ENCODE data around the gene GNG2. TPM values are rescaled to one million over a fixed set of nuclear protein-coding genes. Genes with fewer than 3 reads are reported as not detected.

GNG2 gene
- 135 TPM for total RNA-seq
- long read RNA-seq, transcript GNG2-213 (4 exons, 2,125 nt) = major isoform, 13 of 42 reads
- long read RNA-seq, partial matches to known transcripts = 1 of 42 reads
- long read RNA-seq, other reads (novel, unspliced or antisense) = 27 of 42 reads

- peak; percentile 92 for DNase-seq (ENCODE audit: low spot score)
Measured at GRCh38 chr14:51860164-51860824, at the start of gene GNG2. GNG2 (plus strand) TSS chr14:51860612; CDS start chr14:51950679, 90,067 bp downstream.

GRCh38 chr14:51811706-51812105, 48.7 kb upstream of the GNG2 start:
- DNase-seq (ENCODE audit: low spot score) = no peak

DNA sequence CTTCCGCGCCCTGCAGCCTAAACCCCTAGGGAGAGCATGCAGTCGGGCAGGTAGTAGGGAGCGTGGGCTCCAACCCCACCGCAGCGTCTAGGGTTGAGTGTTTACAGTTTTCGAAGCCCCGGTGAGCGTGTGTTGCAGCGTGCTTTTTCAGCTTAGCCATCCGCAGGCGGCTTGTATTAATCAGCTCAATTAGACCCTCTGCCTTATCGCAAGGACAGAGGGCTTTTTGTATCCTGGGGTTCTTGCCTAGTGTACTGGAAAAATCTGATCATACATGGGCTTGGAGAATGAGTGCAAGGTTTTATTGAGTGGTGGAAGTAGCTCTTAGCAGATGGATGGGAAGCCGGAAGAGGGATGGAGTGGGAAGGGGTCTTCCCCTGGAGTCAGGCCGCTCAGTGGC, 44.4 kb upstream of the GNG2 start:
- no peak for DNase-seq (ENCODE audit: low spot score)

GRCh38 chr14:51817326-51817725, 43.1 kb upstream of the GNG2 start:
- DNase-seq (ENCODE audit: low spot score) = no peak

DNA sequence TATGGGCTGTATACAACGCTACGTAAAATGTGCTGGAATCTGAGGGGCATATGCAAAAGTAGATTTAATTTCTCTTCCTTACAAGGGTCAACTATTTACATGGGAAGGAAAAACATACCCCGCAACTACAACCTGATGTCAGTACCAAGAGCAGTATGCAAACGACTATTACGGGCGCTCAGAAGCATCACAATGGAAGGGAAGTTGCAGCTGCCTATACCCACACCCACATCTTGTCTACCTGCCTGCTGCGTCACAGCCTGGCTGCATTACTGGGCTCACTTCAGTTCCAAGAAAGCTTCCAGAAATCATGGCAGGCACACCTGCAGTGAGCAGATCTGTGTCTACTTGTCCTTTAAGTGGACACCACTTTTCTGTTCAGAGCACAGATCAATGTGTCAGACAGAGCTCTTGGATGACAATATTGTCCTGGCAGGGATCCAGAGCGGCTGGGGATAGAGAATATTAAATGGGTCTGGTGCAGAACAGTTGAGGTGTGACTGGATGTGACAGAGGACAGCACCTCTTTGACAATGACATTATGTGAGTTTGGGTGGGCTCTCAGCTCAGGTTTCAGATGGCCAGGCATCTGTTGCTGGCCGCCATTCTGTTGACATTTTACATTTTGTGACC, 41.5 kb upstream of the GNG2 start:
- no peak for DNase-seq (ENCODE audit: low spot score)

- no peak for DNase-seq (ENCODE audit: low spot score)
Measured at GRCh38 chr14:51821822-51822221, 38.6 kb upstream of the GNG2 start.

DNA sequence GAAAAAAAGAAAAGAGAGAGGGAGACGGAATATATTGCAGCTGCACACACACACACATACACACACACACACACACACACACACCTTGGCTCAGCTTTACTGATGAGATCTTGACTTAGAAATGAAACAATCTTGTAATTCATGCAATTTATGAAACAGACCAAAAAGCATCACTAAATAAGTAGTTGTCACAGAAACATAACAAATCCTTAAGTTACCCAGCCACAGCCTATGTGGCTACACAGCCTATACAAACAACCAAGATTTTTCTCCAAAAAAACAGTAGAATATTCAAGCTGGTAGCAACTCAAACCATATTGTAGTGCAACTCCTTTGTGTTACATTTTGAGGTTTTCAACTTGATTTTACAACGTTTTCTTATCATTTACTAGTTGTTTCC, 37.9 kb upstream of the GNG2 start:
- DNase-seq (ENCODE audit: low spot score) = no peak

- DNase-seq (ENCODE audit: low spot score) = no peak
Measured at GRCh38 chr14:51823706-51824105, 36.7 kb upstream of the GNG2 start.

GRCh38 chr14:51824191-51824590, 36.2 kb upstream of the GNG2 start:
- DNase-seq (ENCODE audit: low spot score) = no peak

- DNase-seq (ENCODE audit: low spot score) = no peak
Measured at GRCh38 chr14:51825926-51826325, 34.5 kb upstream of the GNG2 start.

- no peak for DNase-seq (ENCODE audit: low spot score)
Measured at GRCh38 chr14:51828017-51828797, 32.2 kb upstream of the GNG2 start.

GRCh38 chr14:51834240-51834639, 26.2 kb upstream of the GNG2 start:
- no peak for DNase-seq (ENCODE audit: low spot score)

DNA sequence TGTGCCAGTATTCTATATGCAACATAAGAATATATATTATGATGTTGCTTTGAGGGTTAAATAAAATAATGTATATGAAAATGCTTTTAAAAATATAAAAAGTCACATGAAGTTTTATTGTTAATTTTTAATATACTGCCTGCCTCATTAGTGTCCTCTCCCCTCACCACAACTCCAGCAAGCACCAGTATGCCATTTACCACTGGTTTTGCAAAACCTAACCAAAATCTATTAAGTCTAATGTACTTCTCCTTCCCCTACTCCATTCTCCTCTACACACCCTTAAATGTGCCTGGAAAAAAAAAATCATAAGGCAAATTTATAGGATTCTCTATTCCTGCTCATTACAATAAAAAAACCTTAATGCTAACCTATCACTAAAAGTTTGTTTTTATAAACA, 24.0 kb upstream of the GNG2 start:
- DNase-seq (ENCODE audit: low spot score) = no peak

DNA sequence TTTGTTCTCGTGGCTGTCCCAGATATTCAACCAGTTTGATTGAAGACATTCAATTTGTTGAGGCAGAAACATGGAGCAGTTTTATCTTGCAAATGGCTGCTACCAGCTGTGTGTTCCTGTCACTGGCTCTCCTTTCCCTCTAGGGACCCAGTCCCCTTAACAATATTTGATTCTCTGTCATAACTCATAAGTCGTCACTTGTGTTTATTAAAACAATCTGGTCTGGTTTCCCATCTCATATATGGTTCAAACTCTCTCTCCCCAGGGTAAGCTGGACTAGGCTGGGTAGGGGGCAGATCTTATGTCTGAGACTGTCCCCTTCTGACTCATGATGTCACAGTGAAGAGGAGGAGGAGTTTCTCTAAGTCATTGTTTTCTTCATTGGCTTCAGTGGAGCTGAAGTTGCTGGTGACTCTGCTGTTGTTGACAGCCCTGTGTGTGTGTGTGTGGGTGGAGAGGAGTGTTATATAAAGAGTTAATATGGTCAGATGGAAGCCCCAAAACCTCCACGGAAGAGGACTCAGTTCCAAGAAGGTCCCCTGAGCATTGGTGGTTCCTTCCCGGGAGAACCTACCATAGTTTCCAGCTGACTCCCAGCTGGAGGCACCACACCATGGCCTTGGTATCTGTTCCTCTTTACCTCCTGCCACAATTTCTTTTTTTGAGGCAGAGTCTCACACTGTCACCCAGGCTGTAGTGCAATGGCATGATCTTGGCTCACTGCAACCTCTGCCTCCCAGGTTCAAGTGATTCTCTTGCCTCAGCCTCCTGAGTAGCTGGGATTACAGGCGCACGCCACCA, 16.1 kb upstream of the GNG2 start:
- DNase-seq (ENCODE audit: low spot score) = no peak

DNA sequence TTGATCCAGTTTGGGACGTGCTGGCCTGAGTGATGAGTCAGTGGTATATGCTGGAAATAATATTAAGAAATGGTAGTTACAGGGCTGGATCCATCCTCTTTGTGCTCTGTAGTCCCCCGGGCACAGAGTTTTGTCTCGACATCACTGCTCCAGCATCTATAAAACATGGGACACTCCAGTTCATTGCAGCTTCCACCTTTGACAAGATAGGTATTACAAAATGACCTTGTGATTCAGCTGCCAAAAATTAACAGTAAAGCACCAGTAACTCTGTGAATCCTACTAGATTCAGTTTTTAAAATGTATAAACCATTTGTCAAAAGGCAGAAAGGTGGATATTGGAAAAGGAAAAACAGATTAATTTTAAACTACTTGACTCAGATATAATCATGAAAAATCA, 14.6 kb upstream of the GNG2 start:
- DNase-seq (ENCODE audit: low spot score) = no peak

GRCh38 chr14:51846631-51847488, 13.6 kb upstream of the GNG2 start:
- DNase-seq (ENCODE audit: low spot score) = no peak

DNA sequence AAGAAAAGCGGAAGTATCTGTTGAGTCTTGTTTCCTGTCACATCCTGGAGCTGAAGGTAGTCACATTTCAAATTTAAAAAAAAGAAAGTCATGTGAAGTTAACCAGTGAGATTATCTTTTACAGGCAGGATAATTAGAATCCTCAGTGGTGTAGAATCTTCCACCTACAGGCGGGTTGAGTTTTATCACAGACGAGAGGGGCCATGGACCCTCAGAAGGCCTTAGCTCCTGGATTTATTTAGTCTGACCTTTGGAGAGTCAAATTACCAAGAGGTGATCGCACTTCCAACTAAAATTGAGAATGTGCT, 13.0 kb upstream of the GNG2 start:
- no peak for DNase-seq (ENCODE audit: low spot score)

DNA sequence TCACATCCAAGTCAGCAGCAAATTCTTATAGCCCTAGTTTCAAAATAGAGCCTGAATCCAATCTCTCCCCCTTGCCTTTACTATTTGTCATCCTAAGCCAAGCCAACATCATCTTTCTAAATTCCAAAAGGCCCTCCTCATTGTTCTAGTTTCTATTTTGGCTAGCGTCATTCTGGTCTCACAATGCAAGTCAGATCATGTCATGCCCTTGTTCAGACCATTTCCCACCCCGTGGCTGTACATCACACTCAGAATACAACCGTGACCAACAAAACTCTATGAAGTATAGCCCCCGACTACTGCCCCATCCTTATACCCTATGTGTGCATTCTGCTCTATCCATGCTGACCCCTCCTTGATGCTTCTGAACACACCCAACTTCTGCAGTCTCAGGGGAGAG, 12.3 kb upstream of the GNG2 start:
- no peak for DNase-seq (ENCODE audit: low spot score)

- no peak for DNase-seq (ENCODE audit: low spot score)
Measured at GRCh38 chr14:51849097-51849496, 11.3 kb upstream of the GNG2 start.

- DNase-seq (ENCODE audit: low spot score) = no peak
Measured at GRCh38 chr14:51850651-51851050, 9.8 kb upstream of the GNG2 start.

DNA sequence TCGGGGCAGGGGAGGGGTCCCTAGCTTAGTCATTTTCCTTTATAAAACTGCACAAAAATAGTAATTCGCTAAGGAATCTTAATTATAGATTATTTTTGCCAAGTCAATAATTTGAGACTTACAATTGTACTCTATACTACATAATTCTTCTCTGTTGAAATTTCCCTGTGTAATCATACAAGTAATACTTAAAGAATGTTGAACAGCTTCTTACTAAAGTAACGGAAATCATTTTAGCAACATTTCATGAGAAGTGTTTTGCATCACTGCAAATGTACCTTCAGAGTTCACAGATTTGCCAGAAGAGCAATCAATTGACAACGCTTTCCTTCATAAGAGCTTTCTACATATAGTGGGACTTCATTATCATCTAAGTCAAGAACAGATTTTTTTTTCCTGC, 7.9 kb upstream of the GNG2 start:
- no peak for DNase-seq (ENCODE audit: low spot score)

All from mesenteric fat pad (tissue), 1 donor.